ENCODE measurements around the gene HSDL2.

DNA sequence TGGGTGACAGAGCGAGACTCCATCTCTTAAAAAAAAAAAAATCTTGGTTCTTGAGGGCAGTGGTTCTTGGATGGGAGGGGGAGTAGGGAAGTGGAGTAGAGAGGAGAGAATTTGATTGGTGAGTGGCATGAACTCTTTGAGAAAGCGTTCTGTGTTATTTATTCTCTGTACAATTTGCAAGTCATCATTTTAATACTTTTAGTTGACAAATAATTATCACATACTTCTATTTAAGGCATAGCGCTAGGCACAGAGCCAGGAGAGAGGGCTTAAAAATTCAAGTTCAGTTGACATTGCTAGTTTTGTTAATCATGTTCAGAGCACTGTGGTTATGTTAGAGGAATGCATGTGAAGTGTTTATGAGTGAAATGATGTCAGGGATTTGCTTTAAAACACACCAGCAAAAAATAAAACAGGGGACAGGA is 24.6 kb downstream of the HSDL2 start:
- TF ChIP-seq, protein P1, sequence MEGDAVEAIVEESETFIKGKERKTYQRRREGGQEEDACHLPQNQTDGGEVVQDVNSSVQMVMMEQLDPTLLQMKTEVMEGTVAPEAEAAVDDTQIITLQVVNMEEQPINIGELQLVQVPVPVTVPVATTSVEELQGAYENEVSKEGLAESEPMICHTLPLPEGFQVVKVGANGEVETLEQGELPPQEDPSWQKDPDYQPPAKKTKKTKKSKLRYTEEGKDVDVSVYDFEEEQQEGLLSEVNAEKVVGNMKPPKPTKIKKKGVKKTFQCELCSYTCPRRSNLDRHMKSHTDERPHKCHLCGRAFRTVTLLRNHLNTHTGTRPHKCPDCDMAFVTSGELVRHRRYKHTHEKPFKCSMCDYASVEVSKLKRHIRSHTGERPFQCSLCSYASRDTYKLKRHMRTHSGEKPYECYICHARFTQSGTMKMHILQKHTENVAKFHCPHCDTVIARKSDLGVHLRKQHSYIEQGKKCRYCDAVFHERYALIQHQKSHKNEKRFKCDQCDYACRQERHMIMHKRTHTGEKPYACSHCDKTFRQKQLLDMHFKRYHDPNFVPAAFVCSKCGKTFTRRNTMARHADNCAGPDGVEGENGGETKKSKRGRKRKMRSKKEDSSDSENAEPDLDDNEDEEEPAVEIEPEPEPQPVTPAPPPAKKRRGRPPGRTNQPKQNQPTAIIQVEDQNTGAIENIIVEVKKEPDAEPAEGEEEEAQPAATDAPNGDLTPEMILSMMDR (IDR thresholded peaks at IDR 0.05 in 2 of 3, conservative IDR thresholded peaks at IDR 0.05 in 1 of 3; ENCODE audit: control insufficient read depth in 2 of 3, extremely low read depth in 1 of 3, insufficient read depth in 1 of 3, low read depth in 3 of 3, low read length in 3 of 3), result no peak
- TF ChIP-seq NFYA (IDR thresholded peaks at IDR 0.05; ENCODE audit: borderline replicate concordance, low read depth, low read length) (no peak), POLR2AphosphoS5 (IDR thresholded peaks at IDR 0.05; ENCODE audit: low read length) (no peak), STAT1 (conservative IDR thresholded peaks at IDR 0.05) (no peak), MEF2A (IDR thresholded peaks at IDR 0.05; ENCODE audit: insufficient read depth, low read depth, low read length) (no peak), ESRRA (IDR thresholded peaks at IDR 0.05; ENCODE audit: low read length) (no peak), POLR2A (IDR thresholded peaks at IDR 0.05; ENCODE audit: low read depth, low read length) (no peak), EP300 (IDR thresholded peaks at IDR 0.05; ENCODE audit: borderline replicate concordance in 1 of 2, control insufficient read depth in 1 of 2, low read depth in 2 of 2, low read length in 2 of 2) (no peak)
- TF ChIP-seq, protein P2, sequence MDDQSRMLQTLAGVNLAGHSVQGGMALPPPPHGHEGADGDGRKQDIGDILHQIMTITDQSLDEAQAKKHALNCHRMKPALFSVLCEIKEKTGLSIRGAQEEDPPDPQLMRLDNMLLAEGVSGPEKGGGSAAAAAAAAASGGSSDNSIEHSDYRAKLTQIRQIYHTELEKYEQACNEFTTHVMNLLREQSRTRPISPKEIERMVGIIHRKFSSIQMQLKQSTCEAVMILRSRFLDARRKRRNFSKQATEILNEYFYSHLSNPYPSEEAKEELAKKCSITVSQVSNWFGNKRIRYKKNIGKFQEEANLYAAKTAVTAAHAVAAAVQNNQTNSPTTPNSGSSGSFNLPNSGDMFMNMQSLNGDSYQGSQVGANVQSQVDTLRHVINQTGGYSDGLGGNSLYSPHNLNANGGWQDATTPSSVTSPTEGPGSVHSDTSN (IDR thresholded peaks at IDR 0.05; ENCODE audit: insufficient replicate concordance, low read depth, low read length), result no peak
- TF ChIP-seq, protein P3, sequence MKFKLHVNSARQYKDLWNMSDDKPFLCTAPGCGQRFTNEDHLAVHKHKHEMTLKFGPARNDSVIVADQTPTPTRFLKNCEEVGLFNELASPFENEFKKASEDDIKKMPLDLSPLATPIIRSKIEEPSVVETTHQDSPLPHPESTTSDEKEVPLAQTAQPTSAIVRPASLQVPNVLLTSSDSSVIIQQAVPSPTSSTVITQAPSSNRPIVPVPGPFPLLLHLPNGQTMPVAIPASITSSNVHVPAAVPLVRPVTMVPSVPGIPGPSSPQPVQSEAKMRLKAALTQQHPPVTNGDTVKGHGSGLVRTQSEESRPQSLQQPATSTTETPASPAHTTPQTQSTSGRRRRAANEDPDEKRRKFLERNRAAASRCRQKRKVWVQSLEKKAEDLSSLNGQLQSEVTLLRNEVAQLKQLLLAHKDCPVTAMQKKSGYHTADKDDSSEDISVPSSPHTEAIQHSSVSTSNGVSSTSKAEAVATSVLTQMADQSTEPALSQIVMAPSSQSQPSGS (IDR thresholded peaks at IDR 0.05; ENCODE audit: low read length), result no peak
- TF ChIP-seq, protein P4, sequence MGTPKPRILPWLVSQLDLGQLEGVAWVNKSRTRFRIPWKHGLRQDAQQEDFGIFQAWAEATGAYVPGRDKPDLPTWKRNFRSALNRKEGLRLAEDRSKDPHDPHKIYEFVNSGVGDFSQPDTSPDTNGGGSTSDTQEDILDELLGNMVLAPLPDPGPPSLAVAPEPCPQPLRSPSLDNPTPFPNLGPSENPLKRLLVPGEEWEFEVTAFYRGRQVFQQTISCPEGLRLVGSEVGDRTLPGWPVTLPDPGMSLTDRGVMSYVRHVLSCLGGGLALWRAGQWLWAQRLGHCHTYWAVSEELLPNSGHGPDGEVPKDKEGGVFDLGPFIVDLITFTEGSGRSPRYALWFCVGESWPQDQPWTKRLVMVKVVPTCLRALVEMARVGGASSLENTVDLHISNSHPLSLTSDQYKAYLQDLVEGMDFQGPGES (IDR thresholded peaks at IDR 0.05), result no peak
